Measurements from ENCODE around the gene GTSE1.

- TF ChIP-seq POLR2A (IDR thresholded peaks at IDR 0.05; ENCODE audit: low read depth, low read length), result no peak
- TF ChIP-seq SPI1 (IDR thresholded peaks at IDR 0.05; ENCODE audit: low read depth, low read length), result no peak
Observed at GRCh38 chr22:46274381-46274780, 22.3 kb upstream of the GTSE1 start.
